GM19452 (cell line): Measurements from ENCODE around the gene GALNT9.
"Not testable (repeated sequence)": the region's sequence is repeated elsewhere in the genome, so short reads cannot be mapped to it uniquely, and the experiment has no call there.

Experiments
- ATAC-seq: cut with Tn5 transposase; IDR thresholded peaks from one replicate; pipeline ENCODE4 v1.9.1; 2021; ENCODE audit not compliant: unreplicated experiment

Gene GALNT9

GRCh38 chr12:132329036-132329719 lies at the start of gene GALNT9:
Gene GALNT9, minus strand, starts transcription at chr12:132329589. Its CDS starts 386 bp downstream, at chr12:132329203.
- ATAC-seq: no peak

DNA sequence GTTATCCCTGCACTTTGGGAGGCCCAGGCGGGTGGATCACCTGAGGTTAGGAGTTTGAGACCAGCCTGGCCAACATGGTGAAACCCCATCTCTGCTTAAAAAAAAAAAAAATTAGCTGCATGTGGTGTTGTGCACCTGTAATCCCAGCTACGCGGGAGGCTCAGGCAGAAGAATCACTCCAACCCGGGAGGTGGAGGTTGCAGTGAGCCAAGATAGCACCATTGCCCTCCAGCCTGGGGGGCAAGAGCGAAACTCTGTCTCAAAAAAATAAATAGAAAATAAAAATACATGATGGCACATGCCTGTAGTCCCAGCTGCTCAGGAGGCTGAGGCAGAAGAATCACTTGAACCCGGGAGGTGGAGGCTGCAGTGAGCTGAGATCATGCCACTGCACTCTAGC lies 49.7 kb upstream of the GALNT9 start:
- ATAC-seq: not testable (repeated sequence)

GRCh38 chr12:132377147-132377546 lies 47.8 kb upstream of the GALNT9 start:
- no peak for ATAC-seq

DNA sequence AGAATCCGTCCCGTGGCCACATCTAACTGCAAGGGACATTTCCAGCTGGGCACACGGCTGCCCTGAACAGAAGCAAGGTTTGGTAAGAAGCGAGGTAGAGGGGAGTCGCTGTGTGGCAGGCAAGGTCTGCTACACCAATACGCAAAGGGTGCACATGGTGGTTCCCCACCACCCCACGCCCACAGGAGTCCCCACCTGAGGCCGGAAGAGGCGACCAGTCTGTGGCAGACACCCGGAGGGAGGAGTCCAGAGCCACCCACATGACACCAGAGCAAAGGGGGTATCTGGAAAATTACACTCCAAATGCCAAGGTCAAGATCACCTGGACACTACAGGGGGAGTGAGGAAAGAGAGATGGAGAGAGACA lies 47.1 kb upstream of the GALNT9 start:
- no peak for ATAC-seq

GRCh38 chr12:132375747-132376463 lies 46.5 kb upstream of the GALNT9 start:
- no peak for ATAC-seq

DNA sequence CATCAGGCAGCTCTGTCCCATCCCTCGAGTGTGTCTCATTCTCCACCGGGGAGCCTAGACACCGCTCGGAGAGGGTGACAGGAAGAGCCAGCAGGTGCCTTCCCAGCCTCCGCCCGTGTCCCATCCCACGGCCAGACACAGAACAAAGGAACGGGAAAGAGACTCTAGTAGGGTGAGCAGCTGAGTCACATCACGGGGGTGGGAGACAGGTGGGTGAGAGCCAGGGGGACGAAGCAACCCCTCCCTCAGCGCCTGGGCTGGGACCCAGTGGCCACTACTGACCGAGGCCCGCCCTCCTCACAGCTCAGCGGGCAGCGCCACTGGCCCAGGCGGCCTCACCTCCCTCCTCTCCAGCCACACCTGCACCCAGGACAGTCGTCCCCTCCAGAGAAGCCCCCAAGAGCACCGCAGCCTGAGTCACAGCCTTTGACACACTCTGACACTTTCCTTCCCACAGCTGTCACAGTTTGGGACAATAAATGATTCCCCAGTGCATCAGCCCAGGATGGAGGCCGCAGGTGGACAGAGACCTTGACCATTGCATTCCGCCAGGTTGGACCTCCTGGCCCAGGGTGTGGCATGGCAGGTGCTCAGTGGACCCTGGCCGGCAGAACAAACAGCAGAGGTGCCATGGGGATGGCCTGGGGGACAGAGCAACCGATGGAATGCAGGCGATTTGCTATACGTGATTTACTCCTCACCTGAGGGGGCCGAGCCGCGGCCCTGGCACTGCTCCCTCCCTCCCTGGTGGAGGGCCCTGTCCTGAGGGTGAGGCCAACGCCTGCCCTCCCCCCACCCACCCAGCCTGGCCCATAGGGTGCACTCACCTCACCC lies 45.4 kb upstream of the GALNT9 start:
- ATAC-seq: no peak

DNA sequence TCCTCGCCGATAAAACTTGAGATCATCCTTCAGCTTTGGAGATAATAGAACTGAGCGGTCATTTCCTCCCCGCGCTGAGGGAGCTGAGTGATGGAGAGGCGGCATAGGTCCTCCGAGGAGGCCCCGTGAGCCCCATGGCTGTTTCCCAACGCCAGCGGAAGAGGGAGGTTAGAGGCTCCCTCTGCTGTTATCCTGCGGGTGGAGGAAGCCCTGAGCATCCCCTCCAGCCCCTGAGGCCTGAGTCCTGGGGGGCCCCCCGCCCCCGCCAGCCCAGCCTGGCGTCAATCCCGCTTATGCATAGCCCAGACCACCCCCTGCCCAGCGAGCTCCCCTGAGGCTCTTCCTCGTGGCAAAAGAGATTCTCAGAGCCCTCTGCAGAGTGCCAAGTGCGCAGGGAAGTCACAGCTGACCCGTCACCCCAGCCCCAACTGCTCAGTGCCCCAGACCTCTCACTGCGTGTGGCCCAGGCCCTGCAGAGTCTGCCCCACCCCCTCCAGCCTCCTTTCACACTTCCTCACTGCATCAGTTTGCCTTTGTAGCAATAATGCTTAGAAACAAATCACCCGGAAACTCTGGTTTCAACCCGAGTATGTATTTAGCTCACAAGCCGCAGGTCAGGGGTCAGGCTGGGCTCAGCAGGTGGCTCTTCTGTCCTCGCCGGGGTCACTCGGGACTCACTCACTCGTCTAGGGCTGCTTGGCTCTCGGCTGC lies 44.7 kb upstream of the GALNT9 start:
- no peak for ATAC-seq

GRCh38 chr12:132367852-132368251 lies 38.5 kb upstream of the GALNT9 start:
- no peak for ATAC-seq

DNA sequence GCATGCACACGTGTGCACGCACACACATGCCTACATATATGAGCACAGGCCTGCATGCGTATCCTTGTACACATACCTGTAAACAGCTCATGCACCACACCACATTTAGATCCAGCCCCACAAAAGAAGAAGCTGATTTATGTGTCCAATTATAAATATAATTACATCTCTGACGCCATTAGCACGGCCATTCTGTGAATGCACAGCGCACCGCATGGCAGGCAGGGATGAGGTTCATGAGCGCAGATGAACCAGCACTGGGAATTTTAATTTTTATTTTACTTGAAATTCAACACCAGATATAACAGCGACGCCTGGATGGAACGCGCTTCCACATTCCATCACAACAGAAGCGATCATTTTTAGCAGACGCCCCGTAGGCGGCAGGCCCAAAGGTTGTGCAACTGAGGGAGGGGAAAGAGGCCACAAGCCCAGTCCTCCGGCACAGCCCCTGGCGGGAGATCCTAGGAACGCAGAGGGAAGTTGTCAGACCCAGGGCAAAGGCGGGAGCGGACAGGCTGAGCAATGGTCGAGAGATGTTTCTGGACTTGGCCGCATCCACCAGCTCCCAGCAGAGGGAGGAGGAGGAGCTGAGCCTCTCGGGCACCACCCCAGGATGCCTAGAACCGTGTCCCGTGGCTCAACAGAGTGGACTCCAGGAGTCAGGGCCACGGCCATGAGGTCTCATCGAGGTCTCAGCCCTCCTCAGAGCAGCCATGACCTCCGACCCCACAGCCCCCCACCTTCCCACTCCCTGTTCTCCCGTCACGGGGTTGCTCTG lies 37.9 kb upstream of the GALNT9 start:
- ATAC-seq: no peak

DNA sequence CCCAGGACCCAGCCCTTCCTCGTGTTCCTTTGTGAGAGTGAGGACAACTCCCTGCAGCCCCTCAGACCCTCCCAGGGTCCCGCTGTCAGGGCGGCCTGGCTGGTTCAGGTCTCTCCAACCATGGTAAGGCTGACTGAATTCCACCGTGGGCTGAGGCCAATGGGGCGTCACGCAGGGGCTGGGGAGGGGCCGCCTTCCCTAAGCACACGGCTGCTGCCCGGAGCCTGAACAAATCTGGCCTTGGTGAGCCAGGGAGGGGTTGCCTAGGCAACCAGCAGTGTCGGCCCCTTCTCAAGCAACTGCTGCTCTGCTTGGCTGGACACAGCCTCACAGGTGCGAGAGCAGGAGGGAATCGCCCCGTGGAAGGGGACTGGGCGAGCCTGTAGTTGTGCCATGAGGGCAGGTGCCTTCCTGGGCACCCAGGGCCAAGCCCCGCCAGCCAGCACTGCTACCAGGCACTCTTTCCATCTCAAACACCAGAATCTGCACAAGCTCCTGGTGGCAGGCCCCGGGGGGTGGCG lies 37.0 kb upstream of the GALNT9 start:
- no peak for ATAC-seq

DNA sequence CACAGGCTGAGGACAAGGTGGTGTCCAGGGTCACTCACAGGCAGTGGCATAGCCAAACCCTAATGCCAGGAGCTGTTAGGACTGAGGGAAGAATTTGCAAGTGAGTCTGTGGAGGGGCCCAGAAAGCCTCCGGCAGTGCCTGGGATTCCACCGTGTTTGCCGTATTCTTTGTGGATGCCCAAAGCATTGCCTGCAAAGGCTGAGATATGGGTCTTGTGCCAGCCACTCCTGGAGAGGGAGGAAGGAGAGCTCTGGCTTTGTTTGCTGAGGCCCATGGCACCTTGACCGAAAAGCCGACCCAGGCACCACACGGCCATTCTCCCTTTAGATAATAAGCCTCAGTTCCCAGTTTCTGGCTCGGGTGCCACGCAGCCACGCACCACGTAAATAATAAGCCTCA lies 35.8 kb upstream of the GALNT9 start:
- ATAC-seq: no peak

GRCh38 chr12:132364348-132364902 lies 35.0 kb upstream of the GALNT9 start:
- ATAC-seq: no peak

DNA sequence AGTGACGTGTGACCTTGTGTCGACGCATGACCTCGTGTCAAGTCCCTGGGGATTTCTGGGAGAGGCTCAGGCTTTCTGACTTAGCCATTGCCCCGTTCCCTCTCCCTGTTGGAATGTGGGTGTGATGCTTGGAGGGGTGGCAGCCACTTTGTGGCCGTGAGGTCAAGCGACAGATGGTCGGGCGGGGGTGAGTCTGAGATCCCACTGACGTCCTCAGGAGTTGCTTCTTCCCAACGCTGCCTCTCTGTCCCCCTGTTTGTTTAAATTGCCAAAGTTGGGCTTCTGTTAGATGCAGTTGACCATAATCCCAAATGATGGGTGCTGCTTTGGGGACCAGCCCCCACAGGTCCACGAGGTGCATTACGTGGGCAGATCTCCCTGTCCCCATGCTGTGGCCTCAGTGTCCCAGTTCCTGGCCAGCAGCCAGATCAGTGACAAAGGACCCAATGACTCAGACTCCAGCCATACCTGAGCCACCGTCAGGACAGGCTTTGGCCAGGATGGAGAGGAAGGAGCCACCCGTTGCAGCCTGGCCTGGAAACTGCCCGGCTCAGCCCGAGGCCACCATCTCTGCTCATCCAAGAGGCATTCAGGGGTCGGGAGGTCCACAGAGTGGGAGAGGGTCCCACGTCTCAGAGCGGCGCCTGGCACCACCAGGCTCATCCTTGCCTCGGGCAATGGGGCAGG lies 34.4 kb upstream of the GALNT9 start:
- ATAC-seq: no peak

DNA sequence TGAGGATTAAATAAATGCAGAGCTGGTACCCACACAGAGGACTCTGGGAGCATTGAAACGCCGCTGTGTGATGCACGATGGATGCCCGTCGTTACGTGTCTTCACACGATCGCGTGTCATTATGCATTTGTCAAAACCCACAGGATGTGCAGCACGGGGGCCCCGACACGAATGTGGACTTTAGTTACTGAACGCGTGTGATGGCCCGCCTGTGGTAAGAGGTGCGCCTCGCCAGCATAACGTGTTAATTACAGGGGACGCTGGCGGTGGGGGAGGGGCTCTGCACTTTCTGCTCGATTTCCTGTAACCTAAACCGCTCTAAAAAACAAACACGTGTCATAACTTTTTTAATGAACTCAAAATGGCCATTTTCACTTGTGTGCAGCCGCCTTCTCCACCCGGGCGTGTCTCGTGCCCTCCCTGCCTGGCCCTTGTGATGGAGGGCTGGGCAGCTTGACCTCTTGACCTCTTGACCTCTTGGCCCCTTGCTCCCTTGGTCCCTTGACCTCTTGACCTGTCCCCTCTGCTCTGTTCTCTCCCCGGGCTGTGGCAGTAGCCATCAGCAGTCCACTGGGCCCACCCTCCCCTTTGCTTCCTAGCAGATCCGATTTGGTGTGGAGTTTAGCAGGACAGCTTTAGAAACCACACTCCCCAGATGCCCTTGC lies 33.7 kb upstream of the GALNT9 start:
- no peak for ATAC-seq

DNA sequence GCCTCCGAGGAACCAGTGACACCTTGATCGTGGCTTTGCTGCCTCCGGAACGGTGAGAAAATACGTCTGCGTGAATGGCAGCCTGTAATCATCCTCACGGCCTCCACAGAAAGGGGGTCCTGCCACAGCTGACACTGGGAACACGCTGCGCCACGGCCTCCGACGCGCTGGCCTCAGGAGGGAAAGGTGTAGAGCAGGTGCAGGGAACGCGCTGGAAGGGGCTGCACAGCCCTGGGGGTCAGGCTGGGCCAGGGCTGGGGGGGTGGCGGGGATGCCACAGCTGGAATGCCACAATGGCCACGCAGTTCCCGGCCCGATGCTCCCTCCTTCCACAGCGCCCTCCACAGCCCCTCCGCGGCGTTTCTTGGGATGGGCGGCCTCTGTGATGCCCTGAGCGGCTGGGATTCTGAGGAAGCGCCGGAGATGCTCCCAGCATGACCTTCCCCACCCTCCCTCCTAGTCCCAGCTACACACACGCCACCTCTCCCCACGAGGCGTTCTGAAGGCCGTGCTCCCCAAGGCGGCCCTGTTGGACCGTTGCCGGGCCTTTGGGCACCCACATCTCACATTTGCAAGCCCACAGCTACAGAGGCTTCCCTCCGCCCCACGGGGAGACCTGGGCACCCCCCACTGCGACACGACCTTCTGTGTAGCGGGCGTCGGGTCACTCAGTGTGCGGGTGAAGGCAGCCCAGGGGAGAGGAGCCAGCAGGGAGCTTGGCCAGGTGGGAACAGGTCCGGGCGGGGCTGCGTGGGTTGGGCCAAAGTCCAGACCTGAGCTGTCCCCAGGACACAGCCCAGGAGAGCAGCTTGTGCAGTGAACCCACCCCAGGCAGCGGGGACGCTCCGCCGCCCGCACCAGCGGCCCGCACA lies 31.8 kb upstream of the GALNT9 start:
- no peak for ATAC-seq

- no peak for ATAC-seq
Measured at GRCh38 chr12:132360410-132360809, 31.0 kb upstream of the GALNT9 start.

- ATAC-seq: no peak
Measured at GRCh38 chr12:132359971-132360370, 30.6 kb upstream of the GALNT9 start.

- no peak for ATAC-seq
Measured at GRCh38 chr12:132359551-132359950, 30.2 kb upstream of the GALNT9 start.
